Measurements from ENCODE around the gene TMEM97.
A peak's percentile ranks its signal among the peaks of the same experiment; 100 is the strongest.
"Not testable (repeated sequence)": the region's sequence is repeated elsewhere in the genome, so short reads cannot be mapped to it uniquely, and the experiment has no call there.

The TMEM97 gene

DNA sequence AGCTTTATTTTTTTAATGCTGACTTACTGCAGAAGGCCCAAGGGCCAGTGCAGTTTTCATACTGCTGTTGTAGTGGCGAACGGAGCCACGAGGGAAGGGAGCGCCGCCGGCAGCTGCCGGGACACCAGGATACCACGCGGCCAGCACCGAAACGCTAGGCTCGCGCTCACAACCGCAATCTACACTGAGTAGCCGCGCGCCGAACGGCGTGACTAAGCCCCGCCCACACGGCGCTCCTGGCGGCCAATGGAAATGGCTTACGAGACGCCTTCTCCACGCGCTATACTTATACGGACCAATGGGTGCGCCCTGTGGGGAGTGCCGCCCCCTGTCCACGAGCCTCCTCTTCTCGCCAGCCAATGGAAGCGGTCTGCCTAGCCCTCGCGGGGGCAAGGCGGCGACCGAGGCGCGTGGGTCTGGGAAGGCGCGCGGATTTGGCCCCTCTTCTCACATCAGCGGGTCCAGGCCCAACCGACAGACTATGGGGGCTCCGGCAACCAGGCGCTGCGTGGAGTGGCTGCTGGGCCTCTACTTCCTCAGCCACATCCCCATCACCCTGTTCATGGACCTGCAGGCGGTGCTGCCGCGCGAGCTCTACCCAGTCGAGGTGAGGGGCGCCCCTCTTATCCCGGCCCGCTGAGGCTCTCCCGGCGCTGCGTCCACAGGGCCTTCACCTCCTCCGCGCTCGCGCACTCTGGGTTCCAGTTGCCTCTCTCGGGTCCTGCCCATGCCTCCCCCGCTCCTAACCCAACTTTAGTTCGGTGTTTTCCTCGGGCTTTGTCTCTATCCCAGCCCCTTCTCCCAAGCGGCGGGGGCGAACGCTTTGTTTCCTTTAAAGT is at the start of gene TMEM97:
Gene TMEM97, plus strand, starts transcription at position 442 of the 839 bp plus-strand sequence. Its CDS starts 40 bp downstream, at position 482.
- DNase-seq (ENCODE audit: low spot score) = peak; percentile 98

- DNase-seq (ENCODE audit: low spot score) = no peak
Observed at GRCh38 chr17:28270055-28270454, 48.9 kb upstream of the TMEM97 start.

- DNase-seq (ENCODE audit: low spot score) = no peak
Observed at GRCh38 chr17:28270926-28271325, 48.1 kb upstream of the TMEM97 start.

DNA sequence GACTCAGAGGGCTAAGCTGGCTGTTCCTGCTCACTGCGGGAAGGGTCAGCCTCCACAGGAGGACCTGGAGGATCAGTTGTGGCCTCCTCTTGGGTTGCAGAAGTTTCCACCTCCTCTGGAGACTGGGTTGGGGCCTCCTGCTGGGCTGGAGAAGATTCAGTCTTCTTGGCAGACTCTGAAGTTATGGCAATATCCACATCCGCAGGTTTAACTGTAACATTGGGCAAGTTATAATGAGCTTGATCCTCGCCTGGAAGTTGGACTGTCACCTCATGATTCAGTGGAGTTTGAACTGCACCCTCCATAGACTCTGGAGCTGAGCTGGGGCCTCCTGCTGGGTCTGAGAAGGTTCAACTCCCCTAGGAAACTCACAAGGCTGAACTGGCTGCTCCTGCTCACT is 47.6 kb upstream of the TMEM97 start:
- DNase-seq (ENCODE audit: low spot score) = no peak

DNA sequence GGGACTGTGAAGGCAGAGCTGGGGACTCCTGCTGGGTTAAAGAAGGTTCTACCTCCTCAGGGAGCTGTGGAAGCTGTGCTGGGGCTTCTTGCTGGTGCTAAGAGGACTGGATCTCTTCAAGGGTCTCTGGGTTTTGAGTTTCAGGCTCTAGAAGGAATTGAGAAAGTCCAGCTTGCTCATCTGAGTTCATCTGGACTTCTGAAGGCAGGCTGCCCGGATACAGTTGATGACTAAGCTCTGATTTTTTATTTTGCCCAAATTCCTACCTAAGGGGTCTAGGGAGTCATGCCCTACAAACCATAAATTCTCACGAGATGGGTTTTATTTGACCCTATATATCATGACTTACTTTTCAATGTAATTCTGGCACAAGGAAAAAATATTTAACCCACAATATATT is 46.8 kb upstream of the TMEM97 start:
- DNase-seq (ENCODE audit: low spot score) = peak; percentile 65

DNA sequence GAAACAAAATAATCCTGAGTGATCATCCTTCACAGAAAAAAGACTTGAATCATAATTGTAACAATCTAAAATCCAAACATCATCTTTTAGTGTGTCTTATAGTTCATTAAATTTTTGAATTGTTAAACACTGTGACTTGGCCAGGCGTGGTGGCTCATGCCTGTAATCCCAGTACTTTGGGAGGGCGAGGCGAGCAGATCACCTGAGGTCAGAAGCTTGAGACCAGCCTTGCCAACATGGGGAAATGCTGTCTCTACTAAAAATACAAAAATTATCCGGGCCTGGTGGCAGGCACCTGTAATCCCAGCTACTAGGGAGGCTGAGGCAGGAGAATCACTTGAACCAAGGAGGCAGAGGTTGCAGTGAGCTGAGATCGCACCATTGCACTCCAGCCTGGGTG is 45.7 kb upstream of the TMEM97 start:
- not testable (repeated sequence) for DNase-seq (ENCODE audit: low spot score)

DNA sequence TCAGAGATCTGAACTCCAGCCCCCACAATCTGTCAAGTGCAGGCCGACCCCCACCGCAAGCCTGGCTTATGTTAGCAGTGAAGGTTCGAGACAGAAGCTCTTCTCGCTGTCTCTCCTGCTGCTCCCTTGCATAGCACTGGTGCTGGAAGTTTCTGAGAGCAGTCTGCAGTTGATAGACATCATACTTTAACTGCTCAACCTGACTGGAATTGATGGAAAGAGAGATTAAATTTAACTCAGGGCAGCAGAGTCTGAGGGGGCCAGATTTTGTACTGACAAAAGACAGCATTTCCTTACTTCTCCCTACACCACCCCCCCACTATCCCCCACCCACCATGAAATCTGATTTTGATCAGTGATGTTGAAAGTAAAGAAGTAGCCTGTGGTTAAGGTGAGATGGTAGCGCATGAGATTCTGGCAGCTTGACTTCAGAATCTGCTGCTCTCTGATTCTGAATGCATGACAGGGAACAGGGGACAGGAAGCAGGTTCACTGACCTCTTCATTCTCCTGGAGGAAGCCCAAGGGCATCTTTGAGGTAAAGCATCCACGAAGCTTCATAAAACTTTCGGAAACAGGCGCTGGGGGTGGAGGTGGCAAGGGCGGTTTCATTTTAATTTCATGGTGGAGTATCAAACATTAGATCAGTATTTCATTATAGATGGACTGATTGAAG is 44.3 kb upstream of the TMEM97 start:
- no peak for DNase-seq (ENCODE audit: low spot score)

- no peak for DNase-seq (ENCODE audit: low spot score)
Observed at GRCh38 chr17:28276011-28276410, 43.0 kb upstream of the TMEM97 start.

GRCh38 chr17:28279411-28279810 is 39.6 kb upstream of the TMEM97 start:
- DNase-seq (ENCODE audit: low spot score) = peak; percentile 22

DNA sequence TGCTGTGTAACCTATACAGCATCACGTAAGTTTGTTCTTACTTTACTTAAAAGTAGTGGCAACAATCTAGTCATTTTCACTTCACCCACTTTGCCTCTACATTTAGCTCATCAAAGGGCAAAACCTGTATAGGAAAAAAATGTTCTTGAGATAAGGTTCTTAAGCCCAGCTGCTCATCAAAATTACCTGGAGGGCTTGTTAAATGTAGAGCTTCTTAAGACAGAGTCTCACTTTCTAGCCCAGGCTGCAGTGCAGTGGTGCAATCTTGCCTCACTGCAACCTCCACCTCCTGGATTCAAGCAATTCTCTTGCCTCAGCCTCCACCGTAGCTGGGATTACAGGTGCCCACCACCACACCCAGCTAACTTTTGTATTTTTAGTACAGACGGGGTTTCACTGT is 38.2 kb upstream of the TMEM97 start:
- no peak for DNase-seq (ENCODE audit: low spot score)

DNA sequence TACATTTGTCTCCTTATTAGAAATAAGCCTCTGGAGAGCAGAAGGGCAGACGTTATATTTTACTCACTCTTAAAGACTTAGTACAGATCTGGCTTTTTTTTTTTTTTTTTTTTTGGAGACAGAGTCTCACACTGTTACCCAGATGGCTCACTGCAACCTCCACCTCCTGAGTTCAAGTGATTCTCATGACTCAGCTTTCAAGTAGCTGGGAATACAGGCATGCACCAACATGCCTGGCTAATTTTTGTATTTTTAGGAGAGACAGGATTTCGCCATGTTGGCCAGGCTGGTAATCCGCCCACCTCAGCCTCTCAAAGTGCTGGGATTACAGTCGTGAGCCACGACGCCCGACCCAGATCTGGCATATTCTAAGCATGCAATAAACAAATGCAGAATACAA is 36.4 kb upstream of the TMEM97 start:
- peak; percentile 43 for DNase-seq (ENCODE audit: low spot score)

DNA sequence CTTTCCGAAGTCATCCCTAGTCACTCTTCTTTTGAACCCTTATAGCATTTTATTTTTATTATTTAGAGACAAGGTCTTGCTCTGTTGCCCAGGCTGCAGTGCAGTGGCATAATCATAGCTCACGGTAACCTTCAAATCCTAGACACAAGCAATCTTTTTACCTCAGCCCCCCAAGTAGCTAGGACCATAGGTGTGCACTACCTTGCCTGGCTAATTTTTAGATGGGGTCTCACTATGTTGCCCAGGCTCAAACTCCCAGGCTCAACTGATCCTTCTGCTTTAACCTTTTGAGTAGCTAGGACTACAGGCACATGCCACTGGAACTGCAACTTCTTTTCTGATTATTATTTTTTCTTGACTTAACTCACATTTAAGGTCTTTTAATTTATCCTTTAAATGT is 33.0 kb upstream of the TMEM97 start:
- DNase-seq (ENCODE audit: low spot score) = no peak

GRCh38 chr17:28290703-28291102 is 28.3 kb upstream of the TMEM97 start:
- DNase-seq (ENCODE audit: low spot score) = no peak

DNA sequence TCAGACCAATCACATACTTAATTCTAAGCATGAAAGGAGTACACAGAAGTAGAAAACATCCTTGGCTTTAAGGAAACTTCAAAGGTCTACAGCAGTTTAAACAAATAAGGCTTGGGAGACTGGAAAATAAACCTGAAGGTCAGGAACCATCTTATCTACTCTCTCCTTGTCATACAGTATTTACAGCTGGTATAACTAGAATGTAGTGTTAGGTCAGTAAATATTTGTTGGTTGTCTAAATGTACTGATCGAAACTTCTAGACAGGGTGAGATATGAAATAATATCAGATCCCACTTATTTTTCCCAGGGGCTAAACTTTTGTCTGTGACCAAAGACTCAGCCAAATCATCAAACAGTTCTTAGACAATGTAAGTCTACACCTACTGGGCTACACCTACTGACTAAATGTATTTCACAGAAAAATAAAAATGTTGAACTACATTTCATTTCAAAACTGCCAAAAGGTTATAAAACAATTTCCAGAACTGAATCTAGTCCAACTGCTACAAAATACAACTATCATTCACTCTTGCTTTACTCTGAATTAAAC is 27.1 kb upstream of the TMEM97 start:
- no peak for DNase-seq (ENCODE audit: low spot score)

GRCh38 chr17:28292878-28293277 is 26.1 kb upstream of the TMEM97 start:
- DNase-seq (ENCODE audit: low spot score) = not testable (repeated sequence)

- DNase-seq (ENCODE audit: low spot score) = no peak
Observed at GRCh38 chr17:28293994-28294393, 25.0 kb upstream of the TMEM97 start.

DNA sequence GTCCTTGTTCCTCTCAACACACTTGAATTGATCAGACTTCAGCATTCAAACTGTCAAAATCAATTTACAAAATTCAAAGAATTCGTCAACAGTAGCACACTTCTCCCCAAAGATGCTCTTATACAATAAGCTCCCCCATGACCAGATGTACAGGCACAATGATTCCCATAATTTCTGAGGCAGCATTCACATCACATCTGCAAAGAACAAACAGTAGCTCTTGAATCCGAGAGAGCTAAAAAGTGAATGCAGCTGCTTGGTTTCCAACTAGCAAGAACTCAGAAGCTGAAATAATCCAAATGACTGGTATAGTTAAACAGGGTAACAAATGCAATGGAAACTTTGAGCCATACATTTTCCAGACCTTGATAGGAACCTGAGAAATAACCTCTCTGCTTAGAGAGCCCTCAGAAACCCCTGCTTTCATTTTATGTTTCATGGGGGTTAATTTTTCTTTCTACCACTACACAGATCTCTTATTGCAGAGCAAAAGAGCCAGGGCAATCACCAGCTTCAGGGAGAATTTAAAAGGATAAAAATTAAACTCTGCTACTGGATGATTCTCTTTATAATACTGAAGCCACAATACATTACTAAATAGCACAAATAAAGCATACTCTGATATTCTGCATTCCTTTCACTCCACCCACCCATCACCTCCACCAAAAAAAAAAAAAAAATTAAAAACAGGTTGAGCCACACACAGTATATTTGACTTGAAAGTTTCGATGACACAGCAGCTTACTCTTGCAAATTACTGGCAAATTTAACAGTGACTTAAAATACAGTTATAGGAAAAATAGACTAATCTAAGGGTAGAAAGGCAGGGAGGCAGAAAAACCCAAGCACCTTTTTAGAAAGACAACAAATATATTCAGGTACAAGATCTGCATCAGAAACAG is 23.1 kb upstream of the TMEM97 start:
- DNase-seq (ENCODE audit: low spot score) = no peak

DNA sequence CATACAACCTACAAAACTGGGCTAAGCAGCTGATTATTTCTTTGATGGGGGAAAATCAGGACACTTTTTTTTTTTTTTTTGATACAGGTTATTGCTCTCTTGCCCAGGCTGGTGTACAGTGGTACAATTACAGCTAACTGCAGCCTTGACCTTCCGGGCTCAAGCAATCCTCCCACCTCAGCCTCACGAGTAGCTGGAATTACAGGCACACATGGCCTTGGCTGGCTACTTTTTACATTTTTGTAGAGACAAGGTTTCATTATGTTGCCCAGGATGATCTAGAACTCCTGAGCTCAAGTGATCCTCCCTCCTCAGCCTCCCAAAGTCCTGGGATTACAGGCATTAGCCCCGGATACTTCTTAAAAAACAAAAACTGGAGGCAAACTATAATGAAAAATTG is 20.6 kb upstream of the TMEM97 start:
- DNase-seq (ENCODE audit: low spot score) = no peak

DNA sequence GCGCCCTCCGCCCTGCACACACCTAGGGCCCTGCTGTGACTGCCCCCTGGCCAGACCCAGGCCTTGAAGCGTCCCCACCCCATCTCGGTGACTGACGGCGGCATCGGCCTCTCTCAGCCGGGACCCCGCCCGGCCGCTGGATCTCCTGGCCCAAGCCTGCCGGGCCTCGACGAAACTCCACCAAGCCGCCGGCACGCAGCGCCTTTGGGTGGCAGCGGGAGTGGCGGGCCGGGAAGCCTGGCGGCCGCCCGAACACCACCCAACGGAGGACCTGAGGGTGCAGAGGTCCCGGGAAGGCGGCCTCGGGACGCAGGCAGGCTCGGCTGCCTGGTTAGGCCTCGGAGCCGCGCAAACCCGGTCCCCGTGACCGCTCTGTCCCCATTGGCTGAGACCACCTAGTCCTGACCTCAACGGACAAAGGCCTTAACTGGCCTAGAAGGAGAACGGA is 12.0 kb upstream of the TMEM97 start:
- DNase-seq (ENCODE audit: low spot score) = no peak

DNA sequence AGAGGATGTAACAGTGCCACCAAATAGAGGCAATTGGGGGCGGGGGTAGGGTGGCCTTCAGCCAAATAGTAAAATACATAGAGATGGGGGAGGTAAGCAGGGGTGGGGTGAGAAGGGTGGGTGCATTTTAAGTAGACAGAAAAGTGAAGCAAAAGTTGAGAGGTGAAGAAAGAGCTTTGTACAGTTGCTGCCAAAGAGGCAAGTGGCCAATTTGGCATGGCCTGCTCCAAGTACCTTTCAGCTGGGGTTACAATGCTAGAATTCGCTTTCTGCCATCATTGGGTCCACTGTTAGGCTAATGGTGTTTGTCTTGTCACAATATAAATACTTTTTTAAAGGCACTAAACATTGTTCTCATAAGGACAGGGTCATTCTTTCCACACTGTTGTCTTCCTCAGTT is 5.2 kb upstream of the TMEM97 start:
- DNase-seq (ENCODE audit: low spot score) = no peak

GRCh38 chr17:28315846-28316705 is 2.9 kb upstream of the TMEM97 start:
- no peak for DNase-seq (ENCODE audit: low spot score)
